Left lung (tissue), 10 donors: ENCODE results near the gene ZNF865. TPM values are rescaled to one million over a fixed set of nuclear protein-coding genes. Genes with fewer than 3 reads are reported as not detected.
A peak's percentile ranks its signal among the peaks of the same experiment; 100 is the strongest.

Experiments used
- ATAC-seq: fragments of 200-7000 bp; cut with Tn5 transposase; one replicate; pipeline ENCODE4 v1.9.1; 2020; ENCODE audit warnings: moderate library complexity
- DNase-seq, 4 donors: peaks; one replicate each; pipeline ENCODE4 v3.0.0-alpha.2; 2013 to 2020
- H3K27ac ChIP-seq, 2 donors: fragments of 200-600 bp; sonication (generic) in 1 of 2; one replicate each; pipeline versions ENCODE4 v1.5.0 to v1.8.0; 2020 to 2021
- H3K27me3 ChIP-seq, 2 donors: fragments of 200-600 bp; sonication (generic) in 1 of 2; one replicate each; pipeline versions ENCODE4 v1.5.0 to v1.8.0; 2020 to 2021
- H3K36me3 ChIP-seq, 2 donors: fragments of 200-600 bp; sonication (generic) in 1 of 2; one replicate each; pipeline versions ENCODE4 v1.5.0 to v1.8.0; 2020 to 2021
- H3K4me1 ChIP-seq, 2 donors: fragments of 200-600 bp; one replicate each; pipeline ENCODE4 v1.8.0; 2021
- H3K4me3 ChIP-seq, 2 donors: fragments of 200-600 bp; sonication (generic) in 1 of 2; one replicate each; pipeline versions ENCODE4 v1.5.0 to v1.8.0; 2020 to 2021; ENCODE audit warnings: mild to moderate bottlenecking in 1 of 2
- H3K9me3 ChIP-seq, 2 donors: fragments of 200-600 bp; sonication (generic) in 1 of 2; one replicate each; pipeline versions ENCODE4 v1.5.0 to v1.8.0; 2020 to 2021
- CTCF ChIP-seq, 2 donors: fragments of 200-600 bp; sonication (generic) in 1 of 2; IDR thresholded peaks; one replicate each; pipeline versions ENCODE4 v1.5.0 to v1.8.0; 2021; ENCODE audit warnings: antibody characterized with exemption in 2 of 2
- intact Hi-C, 2 donors: fragments of 100-400 bp; cut with DNase I; formaldehyde crosslinking; loops; one replicate each; pipeline versions ENCODE4 v1.11.2 to v1.14.2; 2022
- polyA plus RNA-seq, 6 donors: library from polyadenylated mRNA; unstranded; fragments of 120-200 nt; gene quantifications; one replicate each; pipeline ENCODE4 v1.2.1, GENCODE V29; 2013; ENCODE audit not compliant: insufficient read length in 6 of 6
- total RNA-seq, 2 donors: library from RNA; stranded (reverse); fragmentation: NEBNext Ultra II Directional; extraction: Animal tissue kit (Norgen Biotek cat#: 25700); gene quantifications; one replicate each; pipeline ENCODE4 v1.2.1, GENCODE V29; 2021
- donor health status: DM: no; HTN: yes; CAD: no.
- donor health status: DM: no; HTN: no; CAD: no.

ZNF865 gene
- total and polyA plus RNA-seq, 8 donors: 5.9 to 16.1 (median 10.0) TPM

GRCh38 chr19:55650602-55651230 is 45.3 kb downstream of the ZNF865 start:
- no peak overlapping the region for H3K27ac ChIP-seq
- ATAC-seq: no peak
- no peaks in the 10 kb centered on the region for H3K9me3 ChIP-seq
- intact Hi-C loops: no loop called here
- no peak overlapping the region for H3K4me3 ChIP-seq
- H3K27me3 ChIP-seq: no peaks in the 10 kb centered on the region
- DNase-seq: peak in 1 of 4 donors; percentile 69
- H3K4me1 ChIP-seq: peaks cover 16 to 45% of the 10 kb centered on the region in 2 donors
- no peak for TF ChIP-seq CTCF (IDR thresholded peaks at IDR 0.05)
- peaks cover 0 to 11% of the 10 kb centered on the region in 2 donors for H3K36me3 ChIP-seq

- intact Hi-C loops: no loop called here
- ATAC-seq (no peak), DNase-seq (peak in 1 of 4 donors; percentile 72)
- TF ChIP-seq CTCF (IDR thresholded peaks at IDR 0.05): no peak
- Histone ChIP-seq H3K4me1 (peaks cover 21 to 50% of the 10 kb centered on the region in 2 donors), H3K36me3 (peaks cover 0 to 10% of the 10 kb centered on the region in 2 donors), H3K27me3 (no peaks in the 10 kb centered on the region), H3K27ac (no peak overlapping the region), H3K9me3 (no peaks in the 10 kb centered on the region), H3K4me3 (no peak overlapping the region)
These were observed 45.8 kb downstream of the ZNF865 start for GRCh38 chr19:55651236-55651635.

- DNase-seq (peak in 1 of 4 donors; percentile 85), ATAC-seq (no peak)
- Histone ChIP-seq H3K4me3 (peak overlapping the region in 1 of 2 donors; percentile 97), H3K27me3 (no peaks in the 10 kb centered on the region), H3K27ac (no peak overlapping the region), H3K4me1 (peaks cover 28 to 53% of the 10 kb centered on the region in 2 donors), H3K9me3 (no peaks in the 10 kb centered on the region), H3K36me3 (peaks cover 0 to 10% of the 10 kb centered on the region in 2 donors)
- intact Hi-C loops: no loop called here
- no peak for TF ChIP-seq CTCF (IDR thresholded peaks at IDR 0.05)
These were observed 47.1 kb downstream of the ZNF865 start for GRCh38 chr19:55652311-55653128.

- intact Hi-C loops: no loop called here
- ATAC-seq: peak; percentile 76
- peak overlapping the region; percentile 99 to 100 for H3K27ac ChIP-seq
These were observed 48.3 kb downstream of the ZNF865 start for GRCh38 chr19:55653651-55654322.

More at GRCh38 chr19:55653651-55654322, 48.3 kb downstream of the ZNF865 start:
- no peaks in the 10 kb centered on the region for H3K9me3 ChIP-seq
- peak; percentile 99 for TF ChIP-seq CTCF (IDR thresholded peaks at IDR 0.05)
- no peaks in the 10 kb centered on the region for H3K27me3 ChIP-seq
- peak overlapping the region; percentile 97 to 100 for H3K4me3 ChIP-seq
- peaks cover 0 to 11% of the 10 kb centered on the region in 2 donors for H3K36me3 ChIP-seq
- peak; percentile 98 to 100 (median 99) for DNase-seq
- H3K4me1 ChIP-seq: peaks cover 35 to 53% of the 10 kb centered on the region in 2 donors
